CD14-positive monocyte (primary cell): ENCODE results near the gene FBP2. TPM values are rescaled to one million over a fixed set of nuclear protein-coding genes. Genes with fewer than 3 reads are reported as not detected.
A peak's percentile ranks its signal among the peaks of the same experiment; 100 is the strongest.

ENCODE experiments used
- DNase-seq, 3 donors: peaks; one replicate each; pipeline ENCODE4 v3.0.0-alpha.2; 2011 to 2022
- H2AFZ ChIP-seq: 2 replicates; pipeline ENCODE4 v1.6.0; 2012; ENCODE audit warnings: mild to moderate bottlenecking, low read depth, low read length, inconsistent platforms; ENCODE audit not compliant: insufficient read depth, poor library complexity, severe bottlenecking
- H3K27ac ChIP-seq, 2 donors: 1 replicate in 1 of 2; 2 replicates in 1 of 2; pipeline ENCODE4 v1.5.1; 2012 to 2013; ENCODE audit warnings: low read length in 2 of 2, control low read depth in 1 of 2, inconsistent platforms in 1 of 2, low read depth in 1 of 2, mild to moderate bottlenecking in 1 of 2
- H3K27me3 ChIP-seq, 2 donors: one replicate each; pipeline versions ENCODE4 v1.6.0 to v1.6.1; 2011 to 2013; ENCODE audit warnings: low read length in 2 of 2; ENCODE audit not compliant: control insufficient read depth in 2 of 2, insufficient read depth in 2 of 2
- H3K36me3 ChIP-seq, 2 donors: replicated peaks in 1 of 2; 1 replicate in 1 of 2; 2 replicates in 1 of 2; pipeline versions ENCODE4 v1.5.1 to v1.6.1; 2012 to 2013; ENCODE audit warnings: low read length in 2 of 2, control low read depth in 1 of 2, inconsistent platforms in 1 of 2, mild to moderate bottlenecking in 1 of 2; ENCODE audit not compliant: insufficient read depth in 2 of 2, control insufficient read depth in 1 of 2
- H3K4me1 ChIP-seq, 2 donors: 1 replicate in 1 of 2; 2 replicates in 1 of 2; pipeline versions ENCODE4 v1.5.1 to v1.6.1; 2012 to 2013; ENCODE audit warnings: low read length in 2 of 2, control low read depth in 1 of 2, inconsistent platforms in 1 of 2, mild to moderate bottlenecking in 1 of 2, moderate library complexity in 1 of 2; ENCODE audit not compliant: insufficient read depth in 2 of 2, control insufficient read depth in 1 of 2
- H3K4me2 ChIP-seq: replicated peaks from 2 replicates; pipeline ENCODE3; 2012; ENCODE audit warnings: low read length, moderate library complexity, mild to moderate bottlenecking; ENCODE audit not compliant: poor library complexity, severe bottlenecking; ENCODE audit errors: extremely low read depth
- H3K4me3 ChIP-seq, 3 experiments: fragments of 200-600 bp in 1 of 3; sonication (generic) in 1 of 3; replicated peaks in 1 of 3; 1 replicate in 2 of 3; 2 replicates in 1 of 3; pipeline ENCODE4 v1.5.1; 2011 to 2013; ENCODE audit warnings: low read length in 3 of 3, mild to moderate bottlenecking in 3 of 3, control low read depth in 2 of 3, low read depth in 2 of 3, inconsistent platforms in 1 of 3, moderate library complexity in 1 of 3
- H3K79me2 ChIP-seq: 2 replicates; pipeline ENCODE4 v1.6.0; 2012; ENCODE audit warnings: mild to moderate bottlenecking, control low read depth, inconsistent platforms, low read length, moderate library complexity; ENCODE audit not compliant: insufficient read depth
- H3K9ac ChIP-seq: 2 replicates; pipeline ENCODE4 v1.6.0; 2017; ENCODE audit warnings: low read length, mild to moderate bottlenecking; ENCODE audit not compliant: insufficient read depth, poor library complexity, severe bottlenecking
- H3K9me3 ChIP-seq, 2 donors: replicated peaks in 1 of 2; 1 replicate in 1 of 2; 2 replicates in 1 of 2; pipeline versions ENCODE4 v1.5.1 to v1.6.1; 2012 to 2013; ENCODE audit warnings: low read length in 2 of 2, control low read depth in 1 of 2; ENCODE audit not compliant: control insufficient read depth in 1 of 2, insufficient read depth in 1 of 2
- H4K20me1 ChIP-seq: 2 replicates; pipeline ENCODE4 v1.6.0; 2012; ENCODE audit warnings: mild to moderate bottlenecking, low read length, control low read depth, moderate library complexity; ENCODE audit not compliant: insufficient read depth
- H3K27ac Mint-ChIP-seq, 7 donors: one replicate each; pipeline ENCODE4 v1.8.0; 2020; ENCODE audit warnings: mild to moderate bottlenecking in 7 of 7, mixed read lengths in 7 of 7, moderate library complexity in 6 of 7, inconsistent platforms in 2 of 7
- H3K27me3 Mint-ChIP-seq, 3 donors: one replicate each; pipeline ENCODE4 v1.8.0; 2021 to 2022; ENCODE audit warnings: low read depth in 3 of 3, mild to moderate bottlenecking in 3 of 3, mixed read lengths in 3 of 3, moderate library complexity in 3 of 3, inconsistent platforms in 1 of 3
- H3K36me3 Mint-ChIP-seq, 2 donors: one replicate each; pipeline ENCODE4 v1.8.0; 2020; ENCODE audit warnings: mixed read lengths in 2 of 2, inconsistent platforms in 1 of 2, mild to moderate bottlenecking in 1 of 2
- H3K4me1 Mint-ChIP-seq: one replicate; pipeline ENCODE4 v1.8.0; 2020; ENCODE audit warnings: mild to moderate bottlenecking, mixed read lengths
- H3K4me3 Mint-ChIP-seq, 2 donors: one replicate each; pipeline ENCODE4 v1.8.0; 2020; ENCODE audit warnings: mild to moderate bottlenecking in 2 of 2, mixed read lengths in 2 of 2, moderate library complexity in 1 of 2
- H3K9me3 Mint-ChIP-seq, 7 donors: one replicate each; pipeline ENCODE4 v1.8.0; 2020 to 2022; ENCODE audit warnings: mixed read lengths in 7 of 7, mild to moderate bottlenecking in 6 of 7, moderate library complexity in 6 of 7, inconsistent platforms in 2 of 7
- CTCF ChIP-seq: fragments of 200-600 bp; IDR thresholded peaks from one replicate; pipeline ENCODE4 v1.8.0; 2022; ENCODE audit warnings: antibody characterized with exemption, mild to moderate bottlenecking
- WGBS: methylation state at CpG from one replicate; pipeline ENCODE4 v1.1.5; 2013; ENCODE audit warnings: missing lambda C conversion rate; ENCODE audit not compliant: insufficient coverage; 5-methylcytosine and 5-hydroxymethylcytosine counted together
- intact Hi-C, 2 donors: fragments of 100-400 bp; cut with micrococcal nuclease; formaldehyde crosslinking; loops; one replicate each; pipeline versions ENCODE4 v1.15.0 to v1.15.1; 2023
- polyA plus RNA-seq, 3 donors: library from polyadenylated mRNA; depleted of rRNA in 1 of 3; unstranded in 2 of 3; stranded (reverse) in 1 of 3; fragments of 300-500 nt in 2 of 3; fragments of >200 nt in 1 of 3; fragmentation: Illumina TruSeq in 2 of 3; gene quantifications; 1 replicate in 2 of 3; 2 replicates in 1 of 3; pipeline ENCODE4 v1.2.3, GENCODE V29; 2012 to 2021

FBP2 gene
- polyA plus RNA-seq, 3 donors, result not detected

- no peak overlapping the region for H3K4me3 ChIP-seq
- H4K20me1 ChIP-seq, result peaks cover 15% of the 10 kb centered on the region
- H3K4me1 Mint-ChIP-seq, result peaks cover 10% of the 10 kb centered on the region
- no peak overlapping the region for H3K9ac ChIP-seq
- 100% methylated on average over 1 of the region's 3 CpGs for WGBS
- no peak overlapping the region for H3K27ac ChIP-seq
- H3K36me3 ChIP-seq, result peaks cover 0 to 18% of the 10 kb centered on the region in 2 donors
- no peaks in the 10 kb centered on the region for H3K9me3 Mint-ChIP-seq
- H2AFZ ChIP-seq, result no peak overlapping the region
- intact Hi-C loops, result no loop called here
- H3K27ac Mint-ChIP-seq, result peak overlapping the region in 2 of 7 donors; percentile 15 to 42
- no peak overlapping the region for H3K4me3 Mint-ChIP-seq
- no peaks in the 10 kb centered on the region for H3K4me1 ChIP-seq
- no peaks in the 10 kb centered on the region for H3K27me3 ChIP-seq
- peaks cover 16 to 48% of the 10 kb centered on the region in 2 donors for H3K36me3 Mint-ChIP-seq
- TF ChIP-seq CTCF, result no peak
- no peak for DNase-seq
- peaks cover 28% of the 10 kb centered on the region for H3K79me2 ChIP-seq
- H3K4me2 ChIP-seq, result no peak overlapping the region
- no peaks in the 10 kb centered on the region for H3K27me3 Mint-ChIP-seq
- H3K9me3 ChIP-seq, result no peaks in the 10 kb centered on the region
Measured at GRCh38 chr9:94630281-94630680, 36.7 kb upstream of the FBP2 start.

DNA sequence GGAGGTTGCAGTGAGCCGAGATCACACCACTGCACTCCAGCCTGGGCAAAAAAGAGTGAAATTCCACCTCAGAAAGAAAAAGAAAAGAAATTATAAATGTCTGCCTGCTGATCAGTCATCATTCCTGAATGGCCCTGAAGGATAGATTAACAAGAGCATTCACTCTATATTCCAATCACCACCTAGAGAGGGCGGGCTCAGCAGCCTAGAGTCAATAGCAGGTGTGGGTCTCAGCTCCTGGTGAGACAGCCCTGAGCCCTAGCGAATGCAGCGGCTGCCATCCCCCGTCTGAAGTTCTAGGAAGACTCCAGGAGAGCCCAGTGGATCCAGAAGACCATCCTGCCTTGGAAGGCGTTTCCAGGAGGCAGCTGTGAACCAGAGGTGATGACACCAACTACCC is 33.7 kb upstream of the FBP2 start:
- no peak for TF ChIP-seq CTCF
- Histone ChIP-seq H3K4me3 (no peak overlapping the region), H3K36me3 (peaks cover 0 to 16% of the 10 kb centered on the region in 2 donors), H3K27me3 (no peaks in the 10 kb centered on the region), H3K9me3 (no peaks in the 10 kb centered on the region), H3K4me2 (no peak overlapping the region), H3K79me2 (peaks cover 9% of the 10 kb centered on the region), H4K20me1 (peaks cover 10% of the 10 kb centered on the region), H2AFZ (no peak overlapping the region), H3K9ac (no peak overlapping the region), H3K4me1 (no peaks in the 10 kb centered on the region), H3K27ac (no peak overlapping the region)
- no peak overlapping the region for H3K27ac Mint-ChIP-seq
- H3K4me1 Mint-ChIP-seq, result peaks cover 23% of the 10 kb centered on the region
- DNase-seq, result no peak
- 97% methylated on average over 3 of the region's 6 CpGs for WGBS
- peaks cover 0 to 3% (median 0%) of the 10 kb centered on the region in 7 donors for H3K9me3 Mint-ChIP-seq
- intact Hi-C loops, result loop anchor here in 1 of 2 donors (5.0 kb wide), 1 partner anchor 35 kb away; no protein-coding TSS in a partner anchor
- peaks cover 0 to 2% (median 0%) of the 10 kb centered on the region in 3 donors for H3K27me3 Mint-ChIP-seq
- peaks cover 11 to 30% of the 10 kb centered on the region in 2 donors for H3K36me3 Mint-ChIP-seq
- peak overlapping the region in 1 of 2 donors; percentile 11 for H3K4me3 Mint-ChIP-seq
